ENCODE measurements around the gene NRARP.

The NRARP gene

GRCh38 chr9:137255448-137256114, 46.5 kb downstream of the NRARP start:
- peak; percentile 36 for DNase-seq

- peak; percentile 88 for DNase-seq
Measured at GRCh38 chr9:137254624-137255447, 47.2 kb downstream of the NRARP start, which contains the start of gene NELFB. NELFB (plus strand) TSS chr9:137255327.

GRCh38 chr9:137253717-137254623, 48.1 kb downstream of the NRARP start:
- no peak for DNase-seq

GRCh38 chr9:137252555-137253506, 49.2 kb downstream of the NRARP start:
- DNase-seq, result no peak

GRCh38 chr9:137251490-137252268, 50.4 kb downstream of the NRARP start:
- no peak for DNase-seq

GRCh38 chr9:137251194-137251461, 50.9 kb downstream of the NRARP start, which contains the start of gene STPG3:
STPG3 (plus strand) TSS chr9:137251286; CDS start chr9:137251287, 1 bp downstream.
- DNase-seq, result no peak

- DNase-seq, result no peak
Measured at GRCh38 chr9:137250329-137251193, 51.5 kb downstream of the NRARP start.
